WERI-Rb-1 (cell line): Measurements from ENCODE around the gene CHD6.

Experiments
- DNase-seq: peaks from one replicate; pipeline ENCODE4 v3.0.0-alpha.2; 2020
- H3K27ac ChIP-seq: fragments of 250-450 bp; sonication (Bioruptor Pico); 2 replicates; pipeline ENCODE4 v1.5.1; 2020; ENCODE audit warnings: mild to moderate bottlenecking, moderate library complexity
- H3K27me3 ChIP-seq: fragments of 250-450 bp; sonication (Bioruptor Pico); 2 replicates; pipeline ENCODE4 v1.5.1; 2021; ENCODE audit warnings: mild to moderate bottlenecking, low read depth, moderate library complexity; ENCODE audit not compliant: insufficient read depth, severe bottlenecking
- H3K36me3 ChIP-seq: fragments of 250-450 bp; sonication (Bioruptor Pico); 2 replicates; pipeline ENCODE4 v1.5.1; 2020; ENCODE audit warnings: mild to moderate bottlenecking, moderate library complexity
- H3K4me3 ChIP-seq: 2 replicates; pipeline ENCODE4 v1.5.1; 2011; ENCODE audit warnings: low read depth, mild to moderate bottlenecking, control low read depth, low read length
- H3K9me3 ChIP-seq: fragments of 250-450 bp; sonication (Bioruptor Pico); 2 replicates; pipeline ENCODE4 v1.5.1; 2021; ENCODE audit warnings: mild to moderate bottlenecking, moderate library complexity; ENCODE audit not compliant: severe bottlenecking
- CTCF ChIP-seq: IDR thresholded peaks from 2 replicates; pipeline ENCODE4 v1.5.1; 2011; ENCODE audit warnings: low read depth, mild to moderate bottlenecking, control low read depth, inconsistent platforms, low read length

CHD6 gene

GRCh38 chr20:41444821-41445220, 173.4 kb downstream of the CHD6 start:
- Histone ChIP-seq H3K9me3 (no peaks in the 10 kb centered on the region), H3K36me3 (peaks cover 79% of the 10 kb centered on the region), H3K27ac (no peak overlapping the region), H3K27me3 (no peaks in the 10 kb centered on the region), H3K4me3 (no peak overlapping the region)
- DNase-seq, result no peak
- no peak for TF ChIP-seq CTCF

GRCh38 chr20:41443691-41444090, 174.5 kb downstream of the CHD6 start:
- DNase-seq, result no peak
- H3K9me3 ChIP-seq, result no peaks in the 10 kb centered on the region
- no peaks in the 10 kb centered on the region for H3K27me3 ChIP-seq
- H3K4me3 ChIP-seq, result no peak overlapping the region
- no peak for TF ChIP-seq CTCF
- H3K27ac ChIP-seq, result no peak overlapping the region
- H3K36me3 ChIP-seq, result peaks cover 81% of the 10 kb centered on the region

- Histone ChIP-seq H3K27me3 (no peaks in the 10 kb centered on the region), H3K36me3 (peaks cover 71% of the 10 kb centered on the region), H3K9me3 (no peaks in the 10 kb centered on the region), H3K27ac (no peak overlapping the region), H3K4me3 (no peak overlapping the region)
- TF ChIP-seq CTCF, result no peak
- no peak for DNase-seq
Measured at GRCh38 chr20:41440882-41441281, 177.3 kb downstream of the CHD6 start.

GRCh38 chr20:41437836-41438235, 180.3 kb downstream of the CHD6 start:
- no peaks in the 10 kb centered on the region for H3K27me3 ChIP-seq
- no peak for TF ChIP-seq CTCF
- H3K27ac ChIP-seq, result no peak overlapping the region
- H3K9me3 ChIP-seq, result no peaks in the 10 kb centered on the region
- DNase-seq, result no peak
- H3K4me3 ChIP-seq, result no peak overlapping the region
- peaks cover 52% of the 10 kb centered on the region for H3K36me3 ChIP-seq

GRCh38 chr20:41436679-41437078, 181.5 kb downstream of the CHD6 start:
- no peaks in the 10 kb centered on the region for H3K27me3 ChIP-seq
- H3K27ac ChIP-seq, result no peak overlapping the region
- H3K4me3 ChIP-seq, result no peak overlapping the region
- peaks cover 45% of the 10 kb centered on the region for H3K36me3 ChIP-seq
- H3K9me3 ChIP-seq, result no peaks in the 10 kb centered on the region
- no peak for DNase-seq
- no peak for TF ChIP-seq CTCF

GRCh38 chr20:41433203-41433602, 185.0 kb downstream of the CHD6 start:
- Histone ChIP-seq H3K27ac (no peak overlapping the region), H3K27me3 (no peaks in the 10 kb centered on the region), H3K9me3 (no peaks in the 10 kb centered on the region), H3K4me3 (no peak overlapping the region), H3K36me3 (peaks cover 22% of the 10 kb centered on the region)
- DNase-seq, result no peak
- TF ChIP-seq CTCF, result no peak
